Epidermal melanocyte (primary cell): ENCODE data around the gene CDK5R1.
"Not testable (repeated sequence)": the region's sequence is repeated elsewhere in the genome, so short reads cannot be mapped to it uniquely, and the experiment has no call there.

ENCODE experiments used
- DNase-seq: peaks from one replicate; pipeline ENCODE4 v3.0.0; 2011; ENCODE audit warnings: low spot score; ENCODE audit not compliant: insufficient read length

The CDK5R1 gene

DNA sequence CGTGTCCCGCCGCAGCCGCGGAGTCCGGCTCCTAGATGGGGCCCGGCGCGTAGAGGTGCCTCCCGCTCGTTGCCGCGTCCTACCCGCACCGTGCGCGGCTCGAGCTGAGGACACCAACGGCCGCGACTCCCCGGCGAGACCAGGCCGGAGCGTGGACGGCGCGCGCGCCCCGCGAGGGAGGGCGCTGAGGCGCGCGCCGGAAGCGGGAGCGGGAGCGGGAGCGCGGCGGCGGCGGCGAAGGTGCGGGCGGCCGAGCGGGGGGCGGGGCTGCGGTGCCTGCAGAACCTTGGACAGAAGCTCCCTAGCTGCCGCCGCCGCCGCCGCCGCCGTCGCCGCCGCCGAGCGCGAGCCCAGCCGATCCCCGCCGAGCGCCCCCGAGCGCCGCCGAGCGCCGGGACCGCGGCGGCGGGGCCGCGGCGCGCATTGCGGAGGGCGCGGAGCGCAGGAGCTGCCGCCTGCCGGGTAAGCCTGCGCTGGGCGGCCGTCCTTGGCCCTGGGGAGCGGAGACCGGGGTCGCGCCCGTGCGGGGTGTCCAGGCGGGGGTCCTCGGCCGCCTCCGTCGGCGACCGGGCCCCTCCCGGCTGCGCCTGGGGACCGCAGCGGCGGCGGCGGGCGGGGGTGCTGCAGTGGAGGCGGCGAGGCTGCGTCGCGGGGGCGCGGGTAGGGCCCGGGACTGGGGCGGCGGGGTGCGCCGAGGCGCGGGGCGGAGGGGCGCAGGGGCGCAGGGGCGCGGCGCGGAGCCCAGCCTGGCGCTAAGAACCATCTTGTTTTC is at the start of gene CDK5R1:
Gene CDK5R1 (plus strand): TSS at position 293 of the 772 bp plus-strand sequence. CDS start 628 bp downstream, outside the sequence.
- DNase-seq, result no peak

DNA sequence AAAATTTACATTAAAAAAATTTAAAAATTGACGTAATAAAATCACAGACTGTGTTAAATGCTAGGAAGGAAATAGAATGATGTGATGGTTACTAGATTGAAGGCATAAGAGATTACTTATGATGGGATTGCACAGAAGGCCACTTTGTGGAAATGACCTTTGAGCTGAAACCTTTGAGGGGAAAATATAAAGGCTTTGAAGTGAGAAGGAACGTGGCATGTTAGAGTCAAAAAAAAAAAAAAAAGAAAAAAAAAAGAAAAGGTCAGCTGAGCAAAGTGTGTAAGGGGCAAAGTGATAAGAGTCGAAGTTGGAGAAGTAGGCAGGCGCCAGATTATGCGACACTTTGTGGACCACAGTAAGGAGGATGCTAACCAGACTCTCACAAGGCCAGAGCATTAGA is 46.1 kb upstream of the CDK5R1 start:
- DNase-seq, result no peak

DNA sequence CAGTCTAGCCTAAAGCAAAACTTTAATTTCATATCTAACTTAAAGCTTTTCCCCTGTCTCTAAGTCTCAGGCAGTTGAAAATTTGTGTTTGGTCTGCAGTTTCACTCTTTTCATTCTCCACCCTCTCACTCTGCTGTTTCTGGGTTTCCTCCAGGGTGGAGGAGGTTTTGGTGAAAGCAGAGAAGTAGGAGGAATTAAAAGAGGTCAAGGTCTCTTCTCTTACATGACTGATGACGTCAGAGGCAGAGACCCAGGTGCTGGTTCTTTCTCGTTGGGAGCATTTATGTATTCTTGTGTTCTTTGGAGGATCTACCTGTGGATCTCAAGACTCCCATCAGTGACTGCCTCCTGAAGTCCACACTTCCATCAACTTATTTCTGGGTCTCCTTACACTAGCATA is 44.9 kb upstream of the CDK5R1 start:
- DNase-seq, result no peak

DNA sequence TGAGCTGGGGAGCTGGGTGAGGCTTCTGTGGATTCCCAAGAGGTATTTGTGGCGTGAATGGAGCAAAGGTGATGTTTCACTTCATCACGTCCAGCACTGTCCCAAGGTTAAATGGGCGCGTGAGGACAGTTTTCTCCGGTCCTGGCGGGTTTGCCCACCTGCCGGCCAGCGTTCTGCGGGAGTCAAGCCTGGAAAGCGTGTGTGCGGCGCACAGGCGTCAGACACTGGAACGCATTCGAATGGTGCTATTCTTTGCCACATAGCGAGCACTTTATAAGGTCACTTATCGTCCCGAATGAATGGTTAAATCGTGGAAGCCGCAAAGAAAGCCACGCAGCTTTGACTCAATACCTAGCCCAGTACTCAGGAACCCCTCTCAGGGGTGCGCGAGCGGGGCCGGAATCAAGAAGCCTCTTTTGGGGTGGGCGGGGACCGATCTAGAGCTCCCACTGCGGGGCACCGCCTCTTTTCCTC is 42.9 kb upstream of the CDK5R1 start:
- no peak for DNase-seq

DNA sequence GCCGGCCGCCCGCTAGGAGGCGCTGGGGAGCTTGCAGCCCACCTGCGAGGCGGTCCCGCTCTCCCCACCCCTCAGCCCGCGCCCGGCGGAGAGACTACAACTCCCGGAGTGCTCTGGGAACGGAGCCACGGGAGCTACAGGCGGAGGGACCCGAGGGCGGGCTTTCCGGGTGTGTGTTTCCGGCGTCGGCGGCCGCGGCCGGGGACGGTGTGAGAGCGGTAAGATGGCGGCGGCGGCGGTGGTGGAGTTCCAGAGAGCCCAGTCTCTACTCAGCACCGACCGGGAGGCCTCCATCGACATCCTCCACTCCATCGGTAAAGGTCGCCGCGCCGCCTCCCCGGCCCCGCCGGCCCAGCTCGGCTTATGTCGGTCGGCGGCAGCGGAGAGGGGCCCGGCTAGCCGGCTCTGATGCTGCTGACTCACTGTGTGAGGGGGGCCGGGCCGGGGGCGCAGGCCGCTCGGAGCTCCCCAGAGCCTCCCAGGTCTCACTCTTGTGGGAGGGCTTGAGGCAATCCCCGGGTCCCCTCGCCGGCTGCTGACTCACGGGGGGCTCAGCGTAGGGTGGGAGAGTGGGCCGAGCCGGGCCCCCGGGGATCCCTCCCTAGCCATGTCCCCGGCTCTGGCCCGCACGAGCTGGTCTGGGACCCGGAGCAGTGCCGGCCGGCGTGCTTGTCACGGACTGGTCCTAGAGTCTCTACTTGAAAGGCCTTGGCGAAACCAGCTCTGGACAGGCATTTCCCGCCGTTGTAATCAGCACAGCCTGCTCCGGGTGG is 42.3 kb upstream of the CDK5R1 start, which contains the start of gene PSMD11:
Gene PSMD11 (plus strand): TSS at position 210 of the 773 bp plus-strand sequence. CDS start 14 bp downstream, at position 224.
- peak; percentile 96 for DNase-seq

DNA sequence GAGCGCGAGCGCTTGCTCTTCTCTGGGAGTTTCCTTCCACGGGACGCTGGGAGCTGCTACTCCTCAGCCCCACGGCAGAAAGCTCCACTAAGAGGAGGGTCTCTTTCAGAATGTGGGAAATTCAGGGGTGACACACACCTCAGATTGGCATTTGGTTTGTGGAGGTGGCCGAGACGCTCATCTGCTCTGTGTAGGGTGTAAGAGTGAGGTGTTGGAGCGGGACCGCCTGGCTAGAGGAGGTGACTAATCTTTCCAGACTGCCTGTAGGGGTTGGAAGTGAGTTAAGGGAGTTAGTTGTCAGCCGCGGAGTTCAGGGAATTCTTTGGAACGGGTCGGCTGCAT is 41.7 kb upstream of the CDK5R1 start:
- no peak for DNase-seq

DNA sequence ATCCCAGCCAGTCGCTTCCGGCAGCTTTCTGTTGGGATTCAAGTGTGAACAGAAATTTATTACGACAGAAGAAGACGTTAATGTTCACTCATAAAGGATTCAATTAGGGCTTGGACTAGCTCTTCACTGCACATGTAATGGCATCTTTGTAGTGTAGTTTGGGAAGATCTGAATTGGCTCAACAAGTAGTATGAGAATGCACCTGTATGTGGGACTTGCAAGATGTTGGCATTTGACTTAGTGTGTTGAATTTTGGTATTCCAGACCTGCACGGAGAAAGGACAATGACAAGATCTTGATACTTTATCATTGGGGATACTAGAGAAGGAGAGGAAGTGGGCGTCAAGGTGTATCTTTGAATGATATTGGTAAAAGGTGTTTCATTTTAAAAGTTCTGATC is 41.3 kb upstream of the CDK5R1 start:
- no peak for DNase-seq

DNA sequence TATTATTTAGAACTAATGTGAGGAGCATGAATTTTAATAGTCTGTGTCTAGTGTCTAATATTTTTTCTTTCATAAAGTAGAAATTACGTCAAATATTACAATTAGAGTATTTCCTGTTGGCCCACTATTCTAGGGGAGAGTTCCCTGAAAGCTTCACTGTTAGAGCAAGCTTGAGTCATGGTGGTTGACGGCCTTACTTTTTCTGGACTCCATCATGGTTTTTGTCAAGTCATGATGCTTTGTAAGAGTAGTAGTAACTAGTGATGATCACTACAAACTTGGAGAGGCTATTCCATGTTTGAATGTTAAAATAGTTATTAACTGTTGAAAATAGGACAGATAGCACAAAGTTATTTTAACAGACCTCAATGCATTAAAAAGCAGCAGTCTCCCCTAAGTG is 40.8 kb upstream of the CDK5R1 start:
- DNase-seq, result no peak

DNA sequence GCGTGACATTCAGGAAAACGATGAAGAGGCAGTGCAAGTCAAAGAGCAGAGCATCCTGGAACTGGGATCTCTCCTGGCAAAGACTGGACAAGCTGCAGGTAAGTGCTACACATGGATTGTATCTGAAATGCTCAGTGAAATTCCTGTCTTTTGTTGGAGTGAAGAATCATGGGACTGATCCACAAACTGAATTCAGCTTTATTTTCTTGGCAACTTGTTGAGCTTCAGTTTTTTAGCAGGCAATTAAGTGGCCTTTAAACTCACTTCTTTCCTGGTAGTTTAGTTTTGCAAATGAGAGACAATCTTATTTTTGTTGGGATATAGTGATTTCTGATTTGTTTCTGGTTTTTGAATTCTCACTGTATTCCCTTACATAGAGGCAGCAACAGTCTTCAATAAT is 39.8 kb upstream of the CDK5R1 start:
- DNase-seq, result no peak

DNA sequence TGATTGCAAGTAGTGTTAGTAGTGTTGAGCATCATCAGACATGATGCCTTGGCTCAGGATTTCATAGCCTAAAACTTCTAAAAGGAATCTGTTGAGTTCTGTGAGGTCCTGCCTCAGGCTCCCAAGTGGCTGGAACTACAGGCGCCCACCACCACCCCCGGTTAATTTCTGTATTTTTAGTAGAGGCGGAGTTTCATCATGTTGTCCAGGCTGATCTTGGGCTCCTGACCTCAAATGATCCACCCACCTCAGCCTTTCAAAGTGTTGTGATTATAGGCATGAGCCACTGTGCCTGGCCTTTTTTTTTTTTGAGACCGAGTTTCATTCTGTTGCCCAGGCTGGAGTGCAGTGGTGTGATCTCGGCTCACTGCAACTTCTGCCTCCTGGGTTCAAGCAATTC is 36.8 kb upstream of the CDK5R1 start:
- no peak for DNase-seq

DNA sequence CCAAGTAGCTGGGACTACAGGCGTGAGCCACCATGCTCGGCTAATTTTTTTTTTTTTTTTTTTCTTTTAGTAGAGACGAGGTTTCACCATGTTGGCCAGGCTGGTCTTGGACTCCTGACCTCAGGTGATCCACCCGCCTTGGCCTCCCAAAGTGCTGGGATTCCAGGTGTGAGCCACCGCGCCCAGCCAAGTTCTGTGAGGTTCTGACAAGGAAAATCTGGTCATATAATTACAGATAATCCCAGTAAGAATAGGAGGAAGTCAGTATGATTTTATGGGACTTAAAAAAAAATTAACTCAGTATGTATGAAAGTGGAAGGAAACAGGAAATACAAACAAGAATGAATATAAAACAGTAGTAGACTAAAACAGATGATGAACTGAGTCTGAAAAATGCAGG is 36.4 kb upstream of the CDK5R1 start:
- not testable (repeated sequence) for DNase-seq

DNA sequence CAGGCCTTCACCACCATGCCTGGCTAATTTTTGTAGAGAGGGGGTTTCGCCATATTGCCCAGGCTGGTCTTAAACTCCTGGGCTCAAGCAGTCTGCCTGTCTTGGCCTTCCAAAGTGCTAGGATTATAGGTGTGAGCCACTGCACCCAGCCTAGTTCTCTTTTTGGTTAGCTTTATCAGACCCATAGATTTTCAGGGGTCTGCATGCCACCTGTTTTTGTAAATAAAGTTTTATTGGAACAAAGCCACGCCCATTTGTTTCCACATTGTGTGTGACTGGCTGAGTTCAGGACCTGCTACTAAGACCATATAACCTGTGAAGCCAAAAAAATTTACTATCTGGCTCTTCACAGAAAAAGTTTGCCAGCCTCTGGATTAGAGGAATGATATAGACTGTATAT is 34.9 kb upstream of the CDK5R1 start:
- no peak for DNase-seq

DNA sequence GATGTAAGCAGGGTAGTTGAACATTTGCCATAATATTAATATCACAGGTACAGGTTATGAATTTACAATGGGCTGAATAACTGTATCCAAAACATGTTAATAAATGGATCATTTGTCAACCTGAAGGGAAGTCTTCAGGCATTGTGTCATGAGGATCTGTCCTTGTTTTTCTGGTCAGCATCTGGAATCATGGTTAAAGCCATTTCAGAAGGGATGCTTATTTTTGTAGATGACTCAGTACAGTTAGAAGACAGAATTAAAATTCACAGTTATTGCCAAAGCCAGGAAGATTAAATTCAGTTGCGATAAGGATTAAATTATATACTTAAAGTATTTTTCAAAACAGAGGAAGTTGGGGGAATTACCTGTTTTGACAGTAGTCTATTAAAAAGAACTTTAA is 34.5 kb upstream of the CDK5R1 start:
- no peak for DNase-seq

DNA sequence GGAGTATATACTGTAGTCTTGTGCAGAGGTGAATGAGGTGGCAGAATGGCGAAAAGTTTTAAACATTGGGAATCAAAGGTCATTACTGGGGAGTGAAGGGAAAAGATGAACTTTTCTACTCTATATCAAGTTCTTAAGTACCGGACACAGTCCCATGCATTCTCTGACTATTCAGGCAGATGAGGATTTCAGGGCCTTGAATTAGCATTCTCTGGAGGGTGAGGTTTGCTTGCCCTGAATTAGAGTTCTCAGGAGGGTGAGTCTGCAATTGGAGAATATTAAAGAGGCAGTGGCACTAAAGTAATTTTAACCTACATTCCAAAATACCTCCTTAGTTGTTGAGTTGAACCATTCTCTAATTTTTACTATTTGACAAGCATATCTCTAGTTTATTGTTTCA is 33.4 kb upstream of the CDK5R1 start:
- no peak for DNase-seq

DNA sequence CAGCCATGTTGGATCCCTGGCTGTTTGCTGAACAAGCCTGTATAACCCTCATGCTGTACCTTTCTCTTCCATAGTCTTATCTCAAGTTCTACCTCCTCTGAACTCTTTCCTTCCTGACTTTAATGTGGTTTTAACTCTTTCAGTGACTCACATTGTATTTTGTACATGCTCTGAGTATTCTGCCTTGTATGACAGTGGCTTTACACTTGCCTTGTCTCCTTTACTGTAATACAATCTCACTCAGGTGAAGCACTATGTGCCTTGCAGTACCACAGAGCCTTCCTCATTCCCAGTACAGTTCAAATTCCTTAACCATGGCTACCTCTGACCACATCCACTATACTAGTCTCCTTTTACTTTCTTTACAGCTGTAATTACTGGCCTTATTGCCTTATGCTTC is 28.4 kb upstream of the CDK5R1 start:
- no peak for DNase-seq

DNA sequence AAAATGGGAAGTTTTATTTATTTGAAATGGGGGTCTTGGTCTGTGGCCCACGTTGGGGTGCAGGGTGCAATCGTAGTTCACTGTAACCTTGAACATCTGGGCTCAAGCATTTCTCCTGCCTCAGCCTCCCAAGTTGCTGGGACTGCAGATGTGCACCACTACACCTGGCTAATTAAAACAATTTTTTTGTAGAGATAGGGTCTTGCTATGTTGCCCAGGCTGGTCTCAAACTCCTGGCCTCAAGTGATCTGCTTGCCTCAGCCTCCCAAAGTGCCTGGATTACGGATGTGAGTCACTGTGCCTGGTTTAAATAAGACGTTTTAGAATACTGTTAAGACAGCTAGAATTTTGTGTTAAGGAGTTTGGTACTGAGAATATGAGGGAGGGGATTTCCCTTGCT is 26.7 kb upstream of the CDK5R1 start:
- DNase-seq, result no peak

DNA sequence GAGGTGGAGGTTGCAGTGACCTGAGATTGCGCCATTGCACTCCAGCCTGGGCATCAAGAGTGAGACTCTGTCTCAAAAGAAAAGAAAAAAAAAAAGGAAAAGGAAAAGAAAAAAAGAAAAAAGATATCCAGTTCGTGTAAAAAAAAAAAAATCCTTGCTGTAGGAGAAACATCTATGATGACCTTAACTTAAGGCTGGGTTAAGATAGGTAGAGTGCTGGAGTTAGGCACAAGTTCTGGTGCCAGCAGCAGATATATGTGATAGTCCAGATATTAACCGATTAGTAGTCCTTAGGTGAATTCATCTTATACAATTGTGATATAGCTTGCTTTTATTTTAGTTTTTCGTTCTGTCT is 25.3 kb upstream of the CDK5R1 start:
- DNase-seq, result no peak

DNA sequence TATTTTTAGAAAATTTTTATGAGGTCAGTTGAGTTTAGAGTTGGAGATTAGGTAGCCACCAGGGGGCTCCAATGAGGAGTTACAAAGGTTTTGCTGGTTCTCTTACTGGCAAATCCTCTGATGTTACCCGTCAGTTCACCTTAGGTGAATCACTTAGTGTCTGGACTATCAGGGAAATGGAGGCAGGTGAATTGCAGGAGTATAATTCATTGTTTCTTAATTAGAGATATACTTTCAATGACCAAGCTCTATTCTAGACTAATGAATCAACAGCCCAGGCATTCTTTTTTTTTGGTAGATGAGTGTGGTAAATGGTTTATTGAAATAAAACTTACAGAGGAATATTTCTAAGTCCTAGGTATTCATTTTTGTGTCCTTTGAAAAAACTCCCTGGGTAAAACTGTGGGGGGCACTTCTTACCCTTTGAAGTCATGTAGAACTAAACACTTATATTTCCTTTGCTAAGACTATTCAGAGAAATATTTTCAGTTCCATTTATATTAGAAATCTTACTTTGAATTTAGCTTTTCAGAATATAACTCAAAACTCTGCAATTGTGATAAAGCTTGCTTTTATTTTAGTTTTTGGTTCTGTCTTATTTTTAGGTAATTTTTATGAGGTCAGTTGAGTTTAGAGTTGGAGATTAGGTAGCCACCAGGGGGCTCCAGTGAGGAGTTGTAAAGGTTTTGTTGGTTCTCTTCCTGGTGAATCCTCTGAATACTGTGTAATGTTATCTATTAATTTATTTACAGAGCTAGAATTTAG is 24.8 kb upstream of the CDK5R1 start:
- DNase-seq, result no peak

DNA sequence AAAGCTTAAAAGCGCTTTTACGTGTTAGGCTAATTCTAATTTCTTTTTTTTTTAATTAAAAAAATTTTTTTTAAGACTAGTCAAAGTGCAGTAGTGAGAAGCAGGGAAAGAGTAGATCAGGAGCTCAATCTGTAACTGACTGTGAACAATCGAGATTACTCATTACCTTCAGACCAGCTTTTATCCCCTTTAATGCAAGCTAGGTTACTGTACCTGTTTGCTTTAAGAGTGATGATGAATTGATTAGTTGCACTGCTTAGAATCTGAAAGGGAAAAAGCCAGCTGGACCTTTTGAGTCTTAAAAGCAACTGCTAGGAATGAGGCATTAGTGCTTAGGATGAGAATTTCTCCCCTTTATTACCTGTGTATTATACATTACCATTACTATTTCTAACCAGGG is 23.5 kb upstream of the CDK5R1 start:
- no peak for DNase-seq

DNA sequence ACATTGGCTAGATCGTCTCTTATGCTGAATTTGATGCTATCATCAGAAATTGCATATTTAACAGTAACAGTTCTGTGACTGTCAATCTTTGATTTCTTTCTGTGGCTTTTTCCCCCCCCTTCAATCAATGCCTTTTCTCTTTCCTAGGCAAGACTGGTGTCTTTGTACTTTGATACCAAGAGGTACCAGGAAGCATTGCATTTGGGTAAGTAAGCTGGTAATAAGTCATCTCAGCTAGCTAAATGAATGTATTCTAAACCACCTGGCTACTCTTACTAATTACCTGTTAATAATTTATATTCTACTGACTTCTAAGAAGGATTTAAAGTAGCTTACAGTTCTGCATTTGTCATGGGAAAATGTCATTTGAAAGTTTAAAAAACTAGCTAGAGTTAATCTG is 22.4 kb upstream of the CDK5R1 start:
- DNase-seq, result no peak

DNA sequence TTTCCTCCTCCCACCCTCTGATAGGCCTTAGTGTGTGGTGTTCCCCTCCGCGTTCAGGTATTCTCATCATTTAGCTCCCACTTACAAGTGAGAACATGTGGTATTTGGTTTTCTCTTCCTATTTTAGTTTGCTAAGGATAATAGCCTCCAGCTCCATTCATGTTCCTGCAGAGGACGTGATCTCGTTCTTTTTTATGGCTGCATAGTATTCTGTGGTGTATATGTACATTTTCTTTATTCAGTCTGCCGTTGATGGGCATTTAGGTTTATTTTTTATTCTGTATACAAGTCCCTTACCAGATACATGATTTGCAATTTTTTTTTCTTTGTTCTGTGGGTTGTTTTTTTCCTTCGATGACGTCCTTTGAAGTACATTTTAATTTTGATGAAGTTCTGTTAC is 18.8 kb upstream of the CDK5R1 start:
- no peak for DNase-seq
